NCI-H748 treated with DMSO at 0.1 percent for 48 hours (cell line): Measurements from ENCODE around the gene MTARC2.

ENCODE experiments used
- DNase-seq: peaks from one replicate; lab custom pipeline; 2025; lab: John Stamatoyannopoulos, UW

MTARC2 gene

DNA sequence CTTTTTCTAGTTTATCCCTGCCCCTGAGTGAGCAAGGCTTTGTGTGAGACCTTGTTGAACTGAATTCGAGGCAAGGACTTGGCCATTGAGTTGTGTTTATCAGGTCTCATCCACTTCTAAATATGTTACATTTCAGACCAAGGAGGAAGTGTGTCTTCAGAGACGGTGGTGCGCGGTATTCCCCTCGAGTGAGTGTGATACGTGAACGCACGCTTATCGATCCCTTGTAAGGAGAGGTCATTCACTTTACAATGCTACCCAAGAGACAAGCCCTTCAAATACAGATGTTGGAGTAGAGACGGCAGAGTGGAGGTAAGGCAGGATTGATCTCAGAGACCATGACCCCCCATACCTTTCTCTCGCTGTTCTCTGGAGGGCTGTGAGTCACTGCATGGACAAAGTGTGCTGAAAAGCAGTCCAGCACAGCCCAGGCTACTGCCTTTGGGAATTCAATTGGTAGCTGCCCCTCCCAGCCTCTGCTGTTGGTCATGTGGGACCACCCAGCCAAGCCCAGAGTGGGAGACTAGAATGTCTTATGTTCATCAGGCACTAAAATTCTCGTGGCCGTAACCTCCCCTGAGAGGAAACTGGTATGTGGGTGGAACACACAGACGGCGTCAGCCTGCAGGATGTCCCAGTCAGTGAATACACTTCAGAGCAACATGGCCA, 22.3 kb downstream of the MTARC2 start:
- DNase-seq = no peak

DNA sequence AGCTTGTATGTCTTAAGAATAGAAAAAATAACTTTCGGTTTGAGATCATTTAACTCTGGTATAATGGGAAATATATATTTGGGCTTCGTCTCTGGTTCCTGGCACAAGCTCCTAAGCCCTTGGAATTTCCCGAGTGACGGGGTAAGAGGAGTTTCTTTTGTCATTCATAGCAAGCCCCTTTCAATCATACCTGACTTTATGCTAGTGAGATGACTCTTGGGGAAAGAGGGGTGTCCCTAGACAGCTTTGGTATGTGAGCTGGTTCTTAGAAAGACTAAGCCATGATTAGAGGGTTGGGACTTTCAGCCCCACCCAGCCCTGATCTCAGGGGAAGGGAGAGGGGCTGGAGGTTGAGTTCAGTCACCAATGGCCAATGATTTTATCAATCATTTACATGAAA, 24.7 kb downstream of the MTARC2 start:
- DNase-seq = no peak

DNA sequence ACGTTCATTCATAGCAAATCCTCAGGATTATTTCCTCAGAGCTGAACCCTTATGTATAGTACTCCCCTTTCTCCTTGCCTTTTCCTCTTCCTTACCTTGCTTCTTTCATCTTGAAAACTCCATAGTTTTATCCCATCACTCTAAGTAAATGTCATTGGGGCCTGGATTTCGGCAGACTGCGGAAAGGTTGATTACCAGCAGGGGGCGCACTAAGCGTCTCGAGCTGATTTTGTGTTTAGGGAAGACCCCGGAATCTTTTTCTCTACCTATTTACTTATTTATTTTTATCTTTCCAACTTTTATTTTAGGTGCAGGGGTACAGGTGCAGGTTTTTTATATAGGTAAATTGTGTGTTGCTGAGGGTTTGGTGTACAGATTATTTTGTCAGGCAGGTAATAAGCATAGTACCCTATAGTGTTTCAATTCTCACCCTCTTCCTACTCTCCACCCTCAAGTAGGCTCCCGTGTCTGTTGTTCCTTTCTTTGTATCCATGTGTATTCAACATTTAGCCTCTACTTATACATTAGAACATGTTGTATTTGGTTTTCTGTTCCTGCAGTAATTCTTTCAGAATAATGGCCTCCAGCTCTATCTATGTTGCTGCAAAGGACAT, 27.2 kb downstream of the MTARC2 start:
- DNase-seq = no peak

GRCh38 chr1:220776254-220776653, 28.1 kb downstream of the MTARC2 start:
- no peak for DNase-seq

- peak; percentile 34 for DNase-seq
Measured at GRCh38 chr1:220776720-220777326, 28.7 kb downstream of the MTARC2 start.

DNA sequence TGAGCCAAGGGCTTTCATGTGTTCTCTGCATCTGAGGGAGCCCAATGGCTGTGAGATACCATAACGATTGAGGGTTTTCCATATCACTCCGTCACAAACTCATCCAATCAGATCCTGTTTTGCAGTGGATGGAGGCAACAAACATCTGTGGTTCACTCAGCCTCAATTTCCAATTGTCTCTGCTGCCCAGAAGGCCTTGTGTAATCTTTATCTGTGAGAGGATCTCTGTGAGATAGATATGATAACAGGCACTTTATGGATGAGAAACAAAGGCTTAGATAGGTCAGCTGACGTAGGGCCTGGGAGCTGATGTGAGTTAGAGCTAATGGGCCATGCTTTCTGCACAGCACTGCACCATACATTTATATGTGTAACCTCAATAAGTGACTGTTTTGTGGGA, 35.3 kb downstream of the MTARC2 start:
- no peak for DNase-seq

- DNase-seq = no peak
Measured at GRCh38 chr1:220784751-220785150, 36.6 kb downstream of the MTARC2 start.

DNA sequence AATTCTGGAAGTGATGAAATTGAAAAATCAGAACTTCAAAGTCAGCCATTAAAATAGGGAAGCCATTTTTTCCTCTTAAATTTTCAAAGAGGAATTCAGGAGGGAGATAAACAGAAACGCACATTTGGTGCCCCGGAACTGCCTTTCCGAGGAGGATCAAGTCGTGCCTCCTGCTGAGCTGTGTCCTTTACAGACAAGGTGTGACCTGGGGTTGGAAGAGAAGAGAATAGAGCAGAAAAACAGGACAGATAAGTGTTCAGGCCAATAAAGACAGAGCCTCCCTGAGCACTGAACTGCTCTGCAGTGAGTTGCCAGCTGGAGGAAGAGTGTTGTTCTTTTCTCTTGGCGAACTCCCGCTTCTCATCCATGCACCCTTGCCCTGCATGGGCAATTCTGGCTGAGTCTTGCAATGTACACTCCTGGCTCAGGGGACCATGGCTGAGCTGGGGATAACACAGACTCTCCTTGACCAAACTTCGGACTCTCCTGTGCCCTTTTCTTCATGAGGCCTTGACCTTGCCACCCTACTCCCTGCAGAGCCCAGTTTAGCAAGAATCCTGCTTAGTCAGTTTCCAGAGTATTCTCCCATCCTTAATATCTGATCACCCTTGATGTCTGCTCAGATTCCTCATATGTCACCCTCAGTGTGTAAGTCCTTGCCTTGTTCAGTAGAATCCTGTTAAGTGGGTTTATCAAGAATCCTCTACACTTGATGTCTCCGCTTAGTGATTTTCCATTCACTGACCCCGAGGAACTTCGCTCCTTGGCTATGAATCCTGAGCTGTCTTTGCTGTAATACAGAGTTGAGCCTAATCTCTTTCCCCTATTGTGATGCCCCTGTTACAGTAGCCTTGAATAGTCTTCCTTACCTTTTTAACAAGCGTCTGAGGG, 37.3 kb downstream of the MTARC2 start:
- DNase-seq = no peak

DNA sequence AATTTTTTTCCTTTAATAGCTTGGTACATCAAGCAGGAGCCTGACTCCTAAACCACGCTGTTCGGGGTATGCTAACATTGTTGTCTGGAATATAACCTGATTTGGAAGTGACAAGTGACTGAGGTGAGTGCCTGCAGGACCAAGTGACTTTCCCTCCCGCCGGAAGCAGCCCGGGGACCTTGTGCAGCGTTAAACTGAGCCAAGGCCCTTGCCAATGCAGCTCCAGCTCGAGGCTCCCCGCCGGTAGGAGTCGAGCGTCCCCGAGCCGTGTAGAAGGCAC, 37.9 kb downstream of the MTARC2 start:
- DNase-seq = no peak

- peak; percentile 54 for DNase-seq
Measured at GRCh38 chr1:220786337-220787068, 38.4 kb downstream of the MTARC2 start, which contains the start of gene MTARC1. Gene MTARC1, plus strand, starts transcription at chr1:220786913. Its CDS starts 32 bp downstream, at chr1:220786945.

DNA sequence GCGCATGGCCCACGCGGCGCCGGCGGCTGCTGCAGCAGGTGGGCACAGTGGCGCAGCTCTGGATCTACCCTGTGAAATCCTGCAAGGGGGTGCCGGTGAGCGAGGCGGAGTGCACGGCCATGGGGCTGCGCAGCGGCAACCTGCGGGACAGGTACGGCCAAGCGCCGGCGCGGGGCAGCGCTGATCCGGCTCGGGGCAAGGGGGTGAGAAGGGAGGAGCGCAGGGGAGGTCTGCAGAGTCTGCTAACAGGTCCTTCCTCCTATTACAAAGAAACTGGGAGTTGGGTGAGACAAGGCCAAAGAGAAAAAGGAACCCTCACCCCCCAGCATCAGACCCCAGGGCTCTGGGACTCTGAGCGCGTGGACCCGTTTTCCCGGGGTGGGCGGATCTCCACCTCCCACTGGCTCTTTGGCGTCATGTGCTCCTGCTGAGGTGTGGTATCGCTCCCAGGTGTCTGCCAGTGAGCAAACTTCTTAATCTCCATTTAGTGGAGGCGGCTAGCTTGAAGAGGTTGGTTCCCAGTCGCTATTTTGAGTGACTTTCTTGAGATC, 39.0 kb downstream of the MTARC2 start:
- peak; percentile 27 for DNase-seq

GRCh38 chr1:220788900-220789299, 40.8 kb downstream of the MTARC2 start:
- no peak for DNase-seq

DNA sequence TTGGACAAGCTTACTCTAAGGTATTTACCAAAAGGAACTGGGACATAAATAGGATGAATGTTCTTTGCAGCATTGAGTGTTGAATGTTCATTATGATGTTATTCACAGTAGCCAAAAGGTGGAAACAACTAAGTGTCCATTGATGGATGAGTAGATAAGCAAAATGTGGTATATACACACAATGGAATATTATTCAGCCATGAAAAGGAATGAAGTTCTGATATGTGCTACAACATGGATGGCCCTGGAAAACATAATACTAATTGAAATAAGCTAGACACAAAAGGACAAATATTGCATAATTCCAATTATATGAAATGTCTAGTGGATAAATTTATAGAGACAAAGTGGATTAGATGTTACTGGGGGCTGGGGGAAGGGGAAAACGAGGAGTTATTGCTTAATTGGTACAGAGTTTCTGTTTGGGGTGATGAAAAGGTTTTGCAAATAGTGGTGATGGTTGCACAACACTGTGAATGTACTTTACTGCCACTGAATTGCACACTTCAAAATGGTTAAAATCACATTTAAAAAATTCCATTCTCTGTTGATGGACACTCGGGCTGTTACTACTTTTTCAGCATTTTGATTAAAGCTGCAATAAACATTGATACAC, 41.5 kb downstream of the MTARC2 start:
- DNase-seq = no peak

DNA sequence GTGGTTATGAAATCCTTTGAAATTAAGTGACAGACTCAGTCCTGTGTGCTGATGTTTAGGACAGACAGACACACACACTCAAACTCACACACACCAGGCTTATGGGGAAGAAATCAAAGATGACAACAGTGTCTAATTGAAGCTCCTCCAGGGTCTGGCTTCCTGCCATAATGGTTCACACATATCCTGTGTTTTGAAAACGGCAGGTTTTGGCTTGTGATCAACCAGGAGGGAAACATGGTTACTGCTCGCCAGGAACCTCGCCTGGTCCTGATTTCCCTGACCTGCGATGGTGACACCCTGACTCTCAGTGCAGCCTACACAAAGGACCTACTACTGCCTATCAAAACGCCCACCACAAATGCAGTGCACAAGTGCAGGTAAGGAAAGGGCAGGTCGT, 43.2 kb downstream of the MTARC2 start:
- peak; percentile 15 for DNase-seq

GRCh38 chr1:220791956-220792355, 43.8 kb downstream of the MTARC2 start:
- no peak for DNase-seq

DNA sequence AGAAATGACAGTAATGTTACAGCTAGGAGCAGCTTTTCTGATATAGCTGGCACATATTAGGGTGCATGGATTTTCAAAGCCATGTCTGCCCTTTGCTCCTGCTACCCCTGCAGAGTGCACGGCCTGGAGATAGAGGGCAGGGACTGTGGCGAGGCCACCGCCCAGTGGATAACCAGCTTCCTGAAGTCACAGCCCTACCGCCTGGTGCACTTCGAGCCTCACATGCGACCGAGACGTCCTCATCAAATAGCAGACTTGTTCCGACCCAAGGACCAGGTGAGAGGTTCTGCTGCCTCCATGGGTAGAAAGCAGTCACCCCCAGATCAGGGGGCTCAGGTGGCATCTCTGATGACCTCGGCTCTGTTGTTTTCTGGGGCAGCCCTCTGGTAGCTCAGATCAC, 48.4 kb downstream of the MTARC2 start:
- no peak for DNase-seq

- DNase-seq = no peak
Measured at GRCh38 chr1:220797044-220797443, 48.9 kb downstream of the MTARC2 start.

- no peak for DNase-seq
Measured at GRCh38 chr1:220797553-220797952, 49.4 kb downstream of the MTARC2 start.

GRCh38 chr1:220798338-220798737, 50.2 kb downstream of the MTARC2 start:
- DNase-seq = no peak

DNA sequence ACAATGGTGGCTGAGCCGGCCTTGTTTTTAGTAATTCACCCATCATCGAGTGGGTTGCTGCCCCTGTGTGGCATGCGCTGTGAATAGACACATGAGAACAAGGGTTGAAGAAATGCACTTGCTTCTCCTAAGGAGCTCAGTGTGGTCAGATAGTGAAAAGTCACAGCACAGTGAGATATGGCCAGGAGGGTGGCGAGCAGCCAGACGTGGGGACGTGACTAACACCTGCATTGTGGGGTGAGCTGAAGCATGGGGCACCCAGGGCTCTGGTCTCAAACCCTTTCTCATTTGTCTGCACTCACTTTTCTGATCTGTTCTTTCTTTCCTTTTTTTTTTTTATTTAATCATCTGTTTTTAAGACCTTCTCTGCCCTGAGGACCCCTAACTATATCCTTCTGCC, 52.1 kb downstream of the MTARC2 start:
- DNase-seq = no peak
